Mucosa of descending colon (tissue), 3 donors: ENCODE results near the gene TNFRSF4. TPM values are rescaled to one million over a fixed set of nuclear protein-coding genes. Genes with fewer than 3 reads are reported as not detected.
"Not testable (repeated sequence)": the region's sequence is repeated elsewhere in the genome, so short reads cannot be mapped to it uniquely, and the experiment has no call there.

Experiments
- ATAC-seq: fragments of 200-7000 bp; cut with Tn5 transposase; one replicate; pipeline ENCODE4 v1.9.1; 2020; ENCODE audit warnings: mild to moderate bottlenecking, moderate library complexity
- DNase-seq, 3 donors: peaks; one replicate each; pipeline ENCODE4 v3.0.0-alpha.2; 2020
- H3K36me3 ChIP-seq: fragments of 200-600 bp; one replicate; pipeline ENCODE4 v1.8.0; 2021; ENCODE audit warnings: low read depth, mild to moderate bottlenecking
- H3K4me1 ChIP-seq: fragments of 200-600 bp; one replicate; pipeline ENCODE4 v1.8.0; 2021; ENCODE audit warnings: low read depth, mild to moderate bottlenecking
- H3K4me3 ChIP-seq: fragments of 200-600 bp; one replicate; pipeline ENCODE4 v1.8.0; 2021; ENCODE audit warnings: mild to moderate bottlenecking
- H3K9me3 ChIP-seq: fragments of 200-600 bp; one replicate; pipeline ENCODE4 v1.8.0; 2021; ENCODE audit warnings: mild to moderate bottlenecking
- intact Hi-C, 2 donors: fragments of 100-400 bp; cut with DNase I in 1 of 2; cut with micrococcal nuclease in 1 of 2; formaldehyde crosslinking; loops; one replicate each; pipeline versions ENCODE4 v1.11.0 to v1.11.1; 2022; cut with DNase I, micrococcal nuclease
- total RNA-seq, 3 donors: library from RNA; stranded (reverse); fragmentation: NEBNext Ultra II Directional in 2 of 3; extraction: Animal tissue kit (Norgen Biotek cat#: 25700) in 2 of 3; gene quantifications; one replicate each; pipeline versions ENCODE4 v1.2.1 to v1.2.4, GENCODE V29; 2021 to 2023
- TF ChIP-seq, protein P1 (sequence below): fragments of 200-600 bp; IDR thresholded peaks from one replicate; pipeline ENCODE4 v1.8.0; 2022; ENCODE audit warnings: antibody characterized with exemption, mild to moderate bottlenecking
- donor health status: DM: no; HTN: no; CAD: no; lungs with moderate emphysema.
- donor health status: DM: no; HTN: no; CAD: no.
- donor health status: DM: no; HTN: yes; CAD: no.

The TNFRSF4 gene
- total RNA-seq, 3 donors from 2014 or later = 0.69 to 1.2 (median 0.80) TPM

DNA sequence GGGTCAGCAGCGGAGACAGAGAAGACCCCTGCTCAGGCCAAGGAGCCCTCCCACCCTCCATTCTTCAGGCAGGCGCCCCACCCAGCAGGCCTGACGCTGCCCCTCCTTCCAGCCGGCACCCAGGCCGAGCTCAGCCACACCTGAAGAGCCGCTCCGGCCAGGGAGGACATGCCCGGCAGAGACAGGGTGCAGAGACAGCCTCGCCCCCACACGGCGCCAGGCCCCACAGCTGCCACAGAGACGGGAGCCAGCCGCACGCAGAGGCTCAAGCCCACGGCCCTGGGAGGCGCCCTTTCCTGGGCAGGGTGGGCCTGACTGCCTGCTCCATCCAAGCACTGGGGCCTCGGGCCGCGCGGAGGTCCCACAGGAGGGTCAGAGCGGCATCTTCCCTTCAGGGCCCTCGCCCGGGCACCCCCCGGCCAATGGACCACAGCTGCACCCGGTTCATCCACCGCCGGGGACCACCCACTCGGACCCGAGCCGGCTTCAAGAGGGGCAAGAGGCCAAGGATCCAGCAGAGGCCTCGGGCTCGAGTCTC is 35.1 kb downstream of the TNFRSF4 start:
- TF ChIP-seq, protein P1, sequence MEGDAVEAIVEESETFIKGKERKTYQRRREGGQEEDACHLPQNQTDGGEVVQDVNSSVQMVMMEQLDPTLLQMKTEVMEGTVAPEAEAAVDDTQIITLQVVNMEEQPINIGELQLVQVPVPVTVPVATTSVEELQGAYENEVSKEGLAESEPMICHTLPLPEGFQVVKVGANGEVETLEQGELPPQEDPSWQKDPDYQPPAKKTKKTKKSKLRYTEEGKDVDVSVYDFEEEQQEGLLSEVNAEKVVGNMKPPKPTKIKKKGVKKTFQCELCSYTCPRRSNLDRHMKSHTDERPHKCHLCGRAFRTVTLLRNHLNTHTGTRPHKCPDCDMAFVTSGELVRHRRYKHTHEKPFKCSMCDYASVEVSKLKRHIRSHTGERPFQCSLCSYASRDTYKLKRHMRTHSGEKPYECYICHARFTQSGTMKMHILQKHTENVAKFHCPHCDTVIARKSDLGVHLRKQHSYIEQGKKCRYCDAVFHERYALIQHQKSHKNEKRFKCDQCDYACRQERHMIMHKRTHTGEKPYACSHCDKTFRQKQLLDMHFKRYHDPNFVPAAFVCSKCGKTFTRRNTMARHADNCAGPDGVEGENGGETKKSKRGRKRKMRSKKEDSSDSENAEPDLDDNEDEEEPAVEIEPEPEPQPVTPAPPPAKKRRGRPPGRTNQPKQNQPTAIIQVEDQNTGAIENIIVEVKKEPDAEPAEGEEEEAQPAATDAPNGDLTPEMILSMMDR = no peak
- Histone ChIP-seq H3K4me3 (no peak overlapping the region), H3K4me1 (no peaks in the 10 kb centered on the region), H3K36me3 (no peaks in the 10 kb centered on the region), H3K9me3 (no peaks in the 10 kb centered on the region)
- ATAC-seq (no peak), DNase-seq (peak in 2 of 3 donors; percentile 19 to 44)
- intact Hi-C loops = no loop called here

DNA sequence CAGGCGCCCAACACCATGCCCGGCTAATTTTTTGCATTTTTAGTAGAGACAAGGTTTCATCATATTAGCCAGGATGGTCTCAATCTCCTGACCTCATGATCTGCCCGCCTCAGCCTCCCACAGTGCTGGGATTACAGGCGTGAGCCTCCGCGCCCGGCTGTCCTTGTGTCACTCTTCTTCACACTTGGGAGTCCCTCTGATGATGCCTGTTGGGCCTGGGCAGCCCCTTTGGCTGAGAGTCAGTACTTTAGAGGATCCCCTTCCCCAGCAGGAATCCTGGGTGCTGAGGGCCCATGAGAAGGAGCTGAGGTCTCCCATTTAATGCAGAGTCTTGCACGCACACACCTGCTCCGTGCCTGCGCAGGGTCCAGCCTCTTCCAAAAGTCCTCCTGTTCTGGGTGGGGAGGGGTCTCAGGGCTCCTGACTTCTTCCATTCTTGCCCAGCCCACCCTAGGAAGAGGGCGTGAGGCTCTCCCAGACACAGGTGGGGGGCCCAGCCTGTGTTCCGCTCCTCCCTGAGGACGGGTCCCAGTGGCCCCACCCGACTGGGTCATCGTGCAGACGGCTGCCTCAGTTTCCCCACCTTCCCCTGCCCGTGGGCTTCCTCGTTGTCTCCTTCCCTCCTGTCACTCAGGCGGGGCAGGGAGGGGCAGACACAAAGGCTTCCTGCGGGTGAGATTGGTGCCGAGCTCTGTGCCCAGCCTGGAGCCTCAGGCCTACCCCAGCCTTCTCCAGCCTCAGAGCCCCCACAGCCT is 36.3 kb downstream of the TNFRSF4 start:
- TF ChIP-seq, protein P1 = no peak
- ATAC-seq = no peak
- H3K9me3 ChIP-seq = no peaks in the 10 kb centered on the region
- H3K4me1 ChIP-seq = no peaks in the 10 kb centered on the region
- H3K4me3 ChIP-seq = no peak overlapping the region
- intact Hi-C loops = no loop called here
- DNase-seq = peak in 2 of 3 donors; percentile 16 to 41
- H3K36me3 ChIP-seq = no peaks in the 10 kb centered on the region

DNA sequence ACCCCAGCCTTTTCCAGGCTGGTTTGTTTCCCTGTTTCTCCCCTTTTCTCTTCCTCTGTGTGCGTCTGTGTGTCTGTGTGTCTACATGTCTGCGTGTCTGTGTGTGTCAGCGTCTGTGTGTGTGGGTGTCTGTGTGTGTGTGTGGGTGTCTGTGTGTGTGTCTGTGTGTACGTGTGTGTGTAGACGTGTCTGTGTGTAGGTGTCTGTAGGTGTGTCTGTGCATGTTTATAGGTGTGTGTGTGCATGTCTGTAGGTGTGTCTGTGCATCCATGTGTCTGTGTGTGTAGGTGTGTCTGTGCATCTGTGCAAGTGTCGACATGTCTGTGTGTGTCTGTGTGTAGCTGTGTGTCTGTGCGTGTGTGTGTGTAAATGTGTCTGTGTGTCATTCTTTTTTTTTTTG is 37.0 kb downstream of the TNFRSF4 start:
- DNase-seq = peak in 1 of 3 donors; percentile 2
- intact Hi-C loops = no loop called here
- Histone ChIP-seq H3K4me3 (no peak overlapping the region), H3K4me1 (no peaks in the 10 kb centered on the region), H3K36me3 (no peaks in the 10 kb centered on the region), H3K9me3 (no peaks in the 10 kb centered on the region)
- no peak for ATAC-seq
- TF ChIP-seq, protein P1 = no peak

DNA sequence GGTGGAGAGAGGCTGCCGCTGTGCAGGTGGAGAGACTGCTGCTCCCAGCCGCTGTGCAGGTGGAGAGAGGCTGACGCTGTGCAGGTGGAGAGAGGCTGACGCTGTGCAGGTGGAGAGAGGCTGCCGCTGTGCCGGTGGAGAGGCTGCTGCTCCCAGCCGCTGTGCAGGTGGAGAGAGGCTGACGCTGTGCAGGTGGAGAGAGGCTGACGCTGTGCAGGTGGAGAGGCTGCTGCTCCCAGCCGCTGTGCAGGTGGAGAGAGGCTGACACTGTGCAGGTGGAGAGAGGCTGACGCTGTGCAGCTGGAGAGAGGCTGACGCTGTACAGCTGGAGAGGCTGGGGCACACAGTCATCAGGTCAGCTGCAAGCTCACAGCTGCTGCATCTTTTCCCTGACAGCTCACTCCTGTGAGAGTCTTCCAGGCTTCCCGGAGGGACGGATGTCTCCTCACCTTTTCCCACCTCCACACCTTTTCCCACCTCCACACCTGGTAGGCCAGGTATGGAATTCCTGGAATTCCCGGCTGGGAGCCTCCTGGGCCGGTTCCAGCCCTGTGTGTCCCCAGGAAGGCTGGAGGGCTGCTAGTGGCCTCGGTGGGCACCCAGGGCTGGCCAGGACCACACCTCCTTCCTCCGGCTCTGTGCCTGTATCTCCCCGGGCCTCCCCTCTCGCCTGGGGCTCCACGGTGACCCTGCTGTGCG is 37.7 kb downstream of the TNFRSF4 start:
- ATAC-seq, H3K4me1 ChIP-seq, H3K9me3 ChIP-seq, H3K36me3 ChIP-seq, intact Hi-C loops, H3K4me3 ChIP-seq: not testable (repeated sequence)
- DNase-seq = peak in 2 of 3 donors; percentile 26 to 34

DNA sequence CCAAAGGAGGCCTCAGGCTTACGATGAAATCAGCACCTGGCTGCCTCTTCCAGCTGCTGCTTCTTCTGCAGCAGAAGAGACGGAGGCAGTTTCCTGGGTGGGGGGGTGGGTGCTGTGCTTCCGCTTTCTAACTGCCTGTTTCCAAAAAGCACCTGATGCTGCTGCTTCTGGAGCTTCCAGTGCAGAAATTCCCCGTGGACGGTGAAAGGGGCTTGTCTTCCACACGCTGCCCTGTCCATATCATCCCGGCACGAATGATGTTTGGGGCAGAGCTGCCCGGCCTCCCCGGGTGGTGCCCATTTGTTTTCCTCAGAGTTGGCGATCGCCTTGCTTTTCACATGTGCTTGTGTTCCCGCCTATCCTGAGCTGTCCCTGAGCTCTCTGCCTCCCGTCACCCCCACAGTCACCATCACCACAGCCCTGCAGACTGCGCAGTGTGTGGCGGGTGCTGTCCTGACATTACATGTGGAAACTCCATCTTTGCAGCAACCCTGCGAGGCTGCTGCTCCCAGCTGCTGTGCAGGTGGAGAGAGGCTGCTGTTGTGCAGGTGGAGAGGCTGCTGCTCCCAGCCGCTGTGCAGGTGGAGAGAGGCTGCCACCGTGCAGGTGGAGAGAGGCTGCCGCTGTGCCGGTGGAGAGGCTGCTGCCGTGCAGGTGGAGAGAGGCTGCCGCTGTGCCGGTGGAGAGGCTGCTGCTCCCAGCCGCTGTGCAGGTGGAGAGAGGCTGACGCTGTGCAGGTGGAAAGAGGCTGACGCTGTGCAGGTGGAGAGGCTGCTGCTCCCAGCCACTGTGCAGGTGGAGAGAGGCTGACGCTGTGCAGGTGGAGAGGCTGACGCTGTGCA is 38.5 kb downstream of the TNFRSF4 start:
- no peaks in the 10 kb centered on the region for H3K36me3 ChIP-seq
- no peak for ATAC-seq
- no peaks in the 10 kb centered on the region for H3K9me3 ChIP-seq
- TF ChIP-seq, protein P1 = no peak
- intact Hi-C loops = no loop called here
- H3K4me3 ChIP-seq = no peak overlapping the region
- H3K4me1 ChIP-seq = no peaks in the 10 kb centered on the region
- peak in 2 of 3 donors; percentile 26 to 36 for DNase-seq
